Measurements from ENCODE around the gene SMIM20.
"Not testable (repeated sequence)": the region's sequence is repeated elsewhere in the genome, so short reads cannot be mapped to it uniquely, and the experiment has no call there.

GRCh38 chr4:25906113-25906512, 7.9 kb upstream of the SMIM20 start:
- TF ChIP-seq, protein P1, sequence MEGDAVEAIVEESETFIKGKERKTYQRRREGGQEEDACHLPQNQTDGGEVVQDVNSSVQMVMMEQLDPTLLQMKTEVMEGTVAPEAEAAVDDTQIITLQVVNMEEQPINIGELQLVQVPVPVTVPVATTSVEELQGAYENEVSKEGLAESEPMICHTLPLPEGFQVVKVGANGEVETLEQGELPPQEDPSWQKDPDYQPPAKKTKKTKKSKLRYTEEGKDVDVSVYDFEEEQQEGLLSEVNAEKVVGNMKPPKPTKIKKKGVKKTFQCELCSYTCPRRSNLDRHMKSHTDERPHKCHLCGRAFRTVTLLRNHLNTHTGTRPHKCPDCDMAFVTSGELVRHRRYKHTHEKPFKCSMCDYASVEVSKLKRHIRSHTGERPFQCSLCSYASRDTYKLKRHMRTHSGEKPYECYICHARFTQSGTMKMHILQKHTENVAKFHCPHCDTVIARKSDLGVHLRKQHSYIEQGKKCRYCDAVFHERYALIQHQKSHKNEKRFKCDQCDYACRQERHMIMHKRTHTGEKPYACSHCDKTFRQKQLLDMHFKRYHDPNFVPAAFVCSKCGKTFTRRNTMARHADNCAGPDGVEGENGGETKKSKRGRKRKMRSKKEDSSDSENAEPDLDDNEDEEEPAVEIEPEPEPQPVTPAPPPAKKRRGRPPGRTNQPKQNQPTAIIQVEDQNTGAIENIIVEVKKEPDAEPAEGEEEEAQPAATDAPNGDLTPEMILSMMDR (conservative IDR thresholded peaks at IDR 0.05; ENCODE audit: low read depth, low read length), result not testable (repeated sequence)
- not testable (repeated sequence) for TF ChIP-seq EZH2phosphoT487 (IDR thresholded peaks at IDR 0.05; ENCODE audit: borderline replicate concordance, low read length); EZH2 (IDR thresholded peaks at IDR 0.05; ENCODE audit: low read length, unreplicated experiment)
